ENCODE data around the gene SSPN. TPM values are rescaled to one million over a fixed set of nuclear protein-coding genes. Genes with fewer than 3 reads are reported as not detected.

Gene SSPN
- total RNA-seq, 1 donor from 2014 or later: 0.84 TPM

GRCh38 chr12:26212396-26212795 is 17.0 kb downstream of the SSPN start:
- Histone ChIP-seq H3F3A (ENCODE audit: low read depth) (no peaks in the 10 kb centered on the region), H3K79me2 (ENCODE audit: low read depth) (no peaks in the 10 kb centered on the region), H3K4me2 (no peak overlapping the region), H3K9me3 (ENCODE audit: low read depth) (no peaks in the 10 kb centered on the region), H3K36me3 (no peaks in the 10 kb centered on the region), H3K27ac (no peak overlapping the region), H2AFZ (replicated peaks) (no peak overlapping the region), H4K20me1 (ENCODE audit: low read depth) (no peaks in the 10 kb centered on the region), H3K27me3 (no peaks in the 10 kb centered on the region), H3K4me3 (no peak overlapping the region), H3K9ac (no peak overlapping the region), H3K4me1 (no peaks in the 10 kb centered on the region)
- H3K9me3 Mint-ChIP-seq: no peaks in the 10 kb centered on the region
- H3K27me3 Mint-ChIP-seq (ENCODE audit: insufficient read depth, low read depth): peaks cover 2% of the 10 kb centered on the region
- no peaks in the 10 kb centered on the region for H3K36me3 Mint-ChIP-seq
- DNase-seq (ENCODE audit: low spot score): no peak
- H3K4me1 Mint-ChIP-seq: no peaks in the 10 kb centered on the region
- no peak overlapping the region for H3K27ac Mint-ChIP-seq
- no peak overlapping the region for H3K4me3 Mint-ChIP-seq
- TF ChIP-seq EZH2phosphoT487 (IDR thresholded peaks at IDR 0.05) (no peak), EZH2 (IDR thresholded peaks at IDR 0.05) (no peak), CTCF (IDR thresholded peaks at IDR 0.05) (no peak)

GRCh38 chr12:26212988-26213387 is 17.6 kb downstream of the SSPN start:
- H3K9me3 Mint-ChIP-seq: no peaks in the 10 kb centered on the region

GRCh38 chr12:26214121-26214520 is 18.7 kb downstream of the SSPN start:
- no peaks in the 10 kb centered on the region for H3K4me1 Mint-ChIP-seq
- no peak overlapping the region for H3K4me3 Mint-ChIP-seq
- H3K9me3 ChIP-seq (ENCODE audit: low read depth): no peaks in the 10 kb centered on the region
- no peak for DNase-seq (ENCODE audit: low spot score)
- no peak for TF ChIP-seq EZH2phosphoT487 (IDR thresholded peaks at IDR 0.05)
- no peak for TF ChIP-seq CTCF (IDR thresholded peaks at IDR 0.05)
- TF ChIP-seq EZH2 (IDR thresholded peaks at IDR 0.05): no peak
- H3K36me3 Mint-ChIP-seq: no peaks in the 10 kb centered on the region
- H3K4me1 ChIP-seq: no peaks in the 10 kb centered on the region
- peaks cover 2% of the 10 kb centered on the region for H3K27me3 Mint-ChIP-seq (ENCODE audit: insufficient read depth, low read depth)
- H3K9ac ChIP-seq: no peak overlapping the region
- no peaks in the 10 kb centered on the region for H3K9me3 Mint-ChIP-seq
- H2AFZ ChIP-seq (replicated peaks): no peak overlapping the region
- no peak overlapping the region for H3K4me2 ChIP-seq
- H4K20me1 ChIP-seq (ENCODE audit: low read depth): no peaks in the 10 kb centered on the region
- H3K27ac ChIP-seq: no peak overlapping the region
- H3K27me3 ChIP-seq: no peaks in the 10 kb centered on the region
- H3K36me3 ChIP-seq: no peaks in the 10 kb centered on the region
- no peak overlapping the region for H3K27ac Mint-ChIP-seq
- no peaks in the 10 kb centered on the region for H3F3A ChIP-seq (ENCODE audit: low read depth)
- no peak overlapping the region for H3K4me3 ChIP-seq
- H3K79me2 ChIP-seq (ENCODE audit: low read depth): no peaks in the 10 kb centered on the region

More at GRCh38 chr12:26212988-26213387, 17.6 kb downstream of the SSPN start:
- Histone ChIP-seq H3K9ac (no peak overlapping the region), H4K20me1 (ENCODE audit: low read depth) (no peaks in the 10 kb centered on the region), H3K79me2 (ENCODE audit: low read depth) (no peaks in the 10 kb centered on the region), H2AFZ (replicated peaks) (no peak overlapping the region), H3K27me3 (no peaks in the 10 kb centered on the region), H3K27ac (no peak overlapping the region), H3K36me3 (no peaks in the 10 kb centered on the region), H3K4me3 (no peak overlapping the region), H3K9me3 (ENCODE audit: low read depth) (no peaks in the 10 kb centered on the region), H3K4me2 (no peak overlapping the region), H3F3A (ENCODE audit: low read depth) (no peaks in the 10 kb centered on the region), H3K4me1 (no peaks in the 10 kb centered on the region)
- Mint-ChIP-seq H3K36me3 (no peaks in the 10 kb centered on the region), H3K4me3 (no peak overlapping the region), H3K27me3 (ENCODE audit: insufficient read depth, low read depth) (peaks cover 2% of the 10 kb centered on the region), H3K27ac (no peak overlapping the region), H3K4me1 (no peaks in the 10 kb centered on the region)
- no peak for TF ChIP-seq CTCF (IDR thresholded peaks at IDR 0.05)
- TF ChIP-seq EZH2phosphoT487 (IDR thresholded peaks at IDR 0.05): no peak
- no peak for TF ChIP-seq EZH2 (IDR thresholded peaks at IDR 0.05)
- DNase-seq (ENCODE audit: low spot score): no peak
